Forelimb muscle (tissue), 1 donor: ENCODE data around the gene RLN3. TPM values are rescaled to one million over a fixed set of nuclear protein-coding genes. Genes with fewer than 3 reads are reported as not detected.

Experiments
- polyA plus RNA-seq: library from polyadenylated mRNA; unstranded; fragments of 120-200 nt; gene quantifications from one replicate; pipeline ENCODE4 v1.2.1, GENCODE V29; 2013; ENCODE audit not compliant: insufficient read length

RLN3 gene
- polyA plus RNA-seq, 1 donor: not detected

Other genes with a start within 250 kb of the RLN3 start
- gene ZSWIM4, start 232.7 kb upstream of the RLN3 start, polyA plus RNA-seq: 2.9 TPM
- 2.0 TPM for gene NANOS3, start 151.0 kb upstream of the RLN3 start, polyA plus RNA-seq
- 3.0 TPM for gene BRME1, start 122.0 kb upstream of the RLN3 start, polyA plus RNA-seq
- gene CC2D1A, start 121.9 kb upstream of the RLN3 start, polyA plus RNA-seq: 13.2 TPM
- 0.75 TPM for gene PODNL1, start 89.7 kb upstream of the RLN3 start, polyA plus RNA-seq
- gene DCAF15, start 75.6 kb upstream of the RLN3 start, polyA plus RNA-seq: 20.9 TPM
- 5.8 TPM for gene RFX1, start 21.8 kb upstream of the RLN3 start, polyA plus RNA-seq
- 3.0 TPM for gene IL27RA, start 3.6 kb downstream of the RLN3 start, polyA plus RNA-seq
- 0.28 TPM for gene PALM3, start 33.9 kb downstream of the RLN3 start, polyA plus RNA-seq
- gene MISP3, start 44.6 kb downstream of the RLN3 start, polyA plus RNA-seq: 0.65 TPM
- not detected for gene C19orf67, start 57.6 kb downstream of the RLN3 start, polyA plus RNA-seq
- gene SAMD1, start 62.6 kb downstream of the RLN3 start, polyA plus RNA-seq: 45.6 TPM
- gene PRKACA, start 89.6 kb downstream of the RLN3 start, polyA plus RNA-seq: 501 TPM
- 6.7 TPM for gene ASF1B, start 108.4 kb downstream of the RLN3 start, polyA plus RNA-seq
- gene ADGRL1, start 178.0 kb downstream of the RLN3 start, polyA plus RNA-seq: 14.6 TPM